Fibroblast of pulmonary artery (primary cell): ENCODE measurements around the gene MICAL2.

Experiments used
- DNase-seq: peaks from one replicate; pipeline ENCODE4 v3.0.0-alpha.2; 2010; ENCODE audit warnings: low read depth
- H3K4me3 ChIP-seq: replicated peaks from 2 replicates; pipeline ENCODE4 v1.5.1; 2011; ENCODE audit warnings: low read depth, mild to moderate bottlenecking, control low read depth, low read length, moderate library complexity
- CTCF ChIP-seq: IDR thresholded peaks from 2 replicates; pipeline ENCODE4 v1.5.1; 2011; ENCODE audit warnings: mild to moderate bottlenecking, control low read depth, low read length, inconsistent platforms; ENCODE audit errors: missing control alignments

MICAL2 gene

GRCh38 chr11:12087075-12088004 lies 23.1 kb upstream of the MICAL2 start:
- H3K4me3 ChIP-seq: peak overlapping the region; percentile 36
- DNase-seq: peak; percentile 68
- peak; percentile 22 for TF ChIP-seq CTCF

- TF ChIP-seq CTCF: peak; percentile 43
- DNase-seq: peak; percentile 68
- no peak overlapping the region for H3K4me3 ChIP-seq
These were observed 22.3 kb upstream of the MICAL2 start for GRCh38 chr11:12088047-12088481.

- no peak for DNase-seq
- no peak overlapping the region for H3K4me3 ChIP-seq
- no peak for TF ChIP-seq CTCF
These were observed 21.9 kb upstream of the MICAL2 start for GRCh38 chr11:12088531-12088930.

- no peak for DNase-seq
- no peak for TF ChIP-seq CTCF
- no peak overlapping the region for H3K4me3 ChIP-seq
These were observed 21.3 kb upstream of the MICAL2 start for GRCh38 chr11:12089041-12089440.

- no peak overlapping the region for H3K4me3 ChIP-seq
- no peak for TF ChIP-seq CTCF
- DNase-seq: no peak
These were observed 20.9 kb upstream of the MICAL2 start for GRCh38 chr11:12089473-12089872.

GRCh38 chr11:12090061-12090591 lies 20.3 kb upstream of the MICAL2 start:
- no peak overlapping the region for H3K4me3 ChIP-seq
- DNase-seq: peak; percentile 48
- no peak for TF ChIP-seq CTCF
